H9 (cell line): ENCODE results near the gene CCNY. TPM values are rescaled to one million over a fixed set of nuclear protein-coding genes. Genes with fewer than 3 reads are reported as not detected.

ENCODE experiments used
- DNase-seq: peaks from one replicate; pipeline ENCODE4 v3.0.0-alpha.2; 2017
- H2AFZ ChIP-seq: one replicate; pipeline ENCODE4 v1.6.1; 2013; ENCODE audit warnings: mild to moderate bottlenecking, low read length, control low read depth, moderate library complexity
- H2AK5ac ChIP-seq: 2 replicates; pipeline ENCODE4 v1.6.1; 2013; ENCODE audit warnings: low read length, control low read depth, mixed read lengths; ENCODE audit not compliant: insufficient read length
- H2BK120ac ChIP-seq: one replicate; pipeline ENCODE4 v1.6.1; 2013; ENCODE audit warnings: low read depth, mild to moderate bottlenecking, low read length, control low read depth, inconsistent platforms; ENCODE audit not compliant: poor library complexity, severe bottlenecking
- H2BK12ac ChIP-seq: 2 replicates; pipeline ENCODE4 v1.6.1; 2013; ENCODE audit warnings: low read length, control low read depth, mixed read lengths, low read depth; ENCODE audit not compliant: insufficient read length
- H2BK15ac ChIP-seq: 2 replicates; pipeline ENCODE4 v1.6.1; 2013; ENCODE audit warnings: low read depth, low read length, control low read depth
- H2BK20ac ChIP-seq: one replicate; pipeline ENCODE4 v1.6.1; 2013; ENCODE audit warnings: low read depth, mild to moderate bottlenecking, low read length, control low read depth, inconsistent platforms; ENCODE audit not compliant: poor library complexity, severe bottlenecking
- H2BK5ac ChIP-seq: 2 replicates; pipeline ENCODE4 v1.6.1; 2013; ENCODE audit warnings: low read length, control low read depth, mixed read lengths; ENCODE audit not compliant: insufficient read length
- H3K14ac ChIP-seq: 2 replicates; pipeline ENCODE4 v1.6.1; 2013; ENCODE audit warnings: low read length, control low read depth; ENCODE audit not compliant: insufficient read depth
- H3K18ac ChIP-seq: 2 replicates; pipeline ENCODE4 v1.6.1; 2013; ENCODE audit warnings: low read depth, mild to moderate bottlenecking, mixed read lengths, low read length, control low read depth; ENCODE audit not compliant: insufficient read length
- H3K23ac ChIP-seq: 2 replicates; pipeline ENCODE4 v1.6.1; 2013; ENCODE audit warnings: low read length, control low read depth, mixed read lengths, low read depth; ENCODE audit not compliant: insufficient read length
- H3K23me2 ChIP-seq: 2 replicates; pipeline ENCODE4 v1.6.1; 2013; ENCODE audit warnings: low read depth, mild to moderate bottlenecking, mixed read lengths, low read length, control low read depth; ENCODE audit not compliant: insufficient read length, poor library complexity, severe bottlenecking
- H3K27ac ChIP-seq: 2 replicates; pipeline ENCODE4 v1.5.1; 2013; ENCODE audit warnings: low read length, control low read depth, mixed read lengths, low read depth; ENCODE audit not compliant: insufficient read length
- H3K27me3 ChIP-seq: 2 replicates; pipeline ENCODE4 v1.6.1; 2013; ENCODE audit warnings: low read length, control low read depth, inconsistent platforms; ENCODE audit not compliant: insufficient read depth
- H3K4ac ChIP-seq: 2 replicates; pipeline ENCODE4 v1.6.1; 2013; ENCODE audit warnings: low read depth, mild to moderate bottlenecking, control low read depth, inconsistent platforms, low read length, moderate library complexity
- H3K4me1 ChIP-seq: 2 replicates; pipeline ENCODE4 v1.6.1; 2013; ENCODE audit warnings: low read length, control low read depth, inconsistent platforms; ENCODE audit not compliant: insufficient read depth
- H3K4me2 ChIP-seq: 2 replicates; pipeline ENCODE4 v1.6.1; 2013; ENCODE audit warnings: low read length, control low read depth, mixed read lengths; ENCODE audit not compliant: insufficient read length, insufficient read depth
- H3K56ac ChIP-seq: 2 replicates; pipeline ENCODE4 v1.6.1; 2013; ENCODE audit warnings: low read depth, mild to moderate bottlenecking, mixed read lengths, low read length, control low read depth; ENCODE audit not compliant: insufficient read length
- H3K79me1 ChIP-seq: 2 replicates; pipeline ENCODE4 v1.6.1; 2013; ENCODE audit warnings: low read depth, mild to moderate bottlenecking, moderate library complexity, low read length, control low read depth, inconsistent platforms; ENCODE audit not compliant: insufficient read depth, poor library complexity, severe bottlenecking
- H3K79me2 ChIP-seq: 2 replicates; pipeline ENCODE4 v1.6.1; 2013; ENCODE audit warnings: low read length, control low read depth, inconsistent platforms; ENCODE audit not compliant: insufficient read depth
- H3K9ac ChIP-seq: 2 replicates; pipeline ENCODE4 v1.6.1; 2013; ENCODE audit warnings: low read length, control low read depth, mixed read lengths; ENCODE audit not compliant: insufficient read length; ENCODE audit errors: extremely low read depth
- H3K9me3 ChIP-seq: one replicate; pipeline ENCODE4 v1.6.1; 2013; ENCODE audit warnings: low read depth, low read length, inconsistent platforms; ENCODE audit not compliant: control insufficient read depth
- H3T11ph ChIP-seq: one replicate; pipeline ENCODE4 v1.6.1; 2013; ENCODE audit warnings: mild to moderate bottlenecking, low read length, control low read depth, inconsistent platforms
- H4K20me1 ChIP-seq: one replicate; pipeline ENCODE4 v1.6.1; 2013; ENCODE audit not compliant: control insufficient read depth, insufficient read length, insufficient read depth
- H4K5ac ChIP-seq: 2 replicates; pipeline ENCODE4 v1.6.1; 2013; ENCODE audit warnings: low read depth, mild to moderate bottlenecking, mixed read lengths, low read length, control low read depth; ENCODE audit not compliant: insufficient read length
- H4K8ac ChIP-seq: replicated peaks from 2 replicates; pipeline ENCODE4 v1.6.1; 2013; ENCODE audit warnings: low read length, control low read depth, mixed read lengths, low read depth; ENCODE audit not compliant: insufficient read length
- H4K91ac ChIP-seq: 2 replicates; pipeline ENCODE4 v1.6.1; 2013; ENCODE audit warnings: low read depth, mild to moderate bottlenecking, moderate library complexity, mixed read lengths, low read length, control low read depth; ENCODE audit not compliant: insufficient read length
- H3K27ac Mint-ChIP-seq, 3 experiments: 2 replicates in 2 of 3; 3 replicates in 1 of 3; pipeline ENCODE4 v1.8.0; 2020 to 2021; ENCODE audit warnings: mixed read lengths in 3 of 3, mild to moderate bottlenecking in 1 of 3, moderate library complexity in 1 of 3
- H3K27me3 Mint-ChIP-seq: 2 replicates; pipeline ENCODE4 v1.8.0; 2021; ENCODE audit warnings: low read depth, mild to moderate bottlenecking, moderate library complexity, mixed read lengths
- H3K36me3 Mint-ChIP-seq, 3 experiments: 2 replicates in 2 of 3; 3 replicates in 1 of 3; pipeline ENCODE4 v1.8.0; 2020 to 2021; ENCODE audit warnings: low read depth in 3 of 3, mixed read lengths in 3 of 3; ENCODE audit not compliant: insufficient read depth in 1 of 3
- H3K4me1 Mint-ChIP-seq, 2 experiments: 2 replicates each; pipeline ENCODE4 v1.8.0; 2020; ENCODE audit warnings: mixed read lengths in 2 of 2
- H3K4me3 Mint-ChIP-seq, 2 experiments: 2 replicates in 1 of 2; 3 replicates in 1 of 2; pipeline ENCODE4 v1.8.0; 2020 to 2021; ENCODE audit warnings: mild to moderate bottlenecking in 2 of 2, mixed read lengths in 2 of 2, moderate library complexity in 1 of 2
- H3K9me3 Mint-ChIP-seq, 2 experiments: 2 replicates in 1 of 2; 3 replicates in 1 of 2; pipeline ENCODE4 v1.8.0; 2020; ENCODE audit warnings: mild to moderate bottlenecking in 2 of 2, mixed read lengths in 2 of 2, moderate library complexity in 1 of 2
- WGBS: extraction: QIAGEN DNeasy Blood & Tissue Kit; methylation state at CpG from one replicate; pipeline ENCODE4 v1.1.7; 2013; ENCODE audit warnings: missing lambda C conversion rate, low lambda C conversion rate, mixed read lengths; ENCODE audit not compliant: insufficient read length; ENCODE audit errors: extremely low coverage; 5-methylcytosine and 5-hydroxymethylcytosine counted together
- total RNA-seq: library from RNA; stranded (reverse); gene quantifications from 2 replicates; pipeline ENCODE4 v1.2.1, GENCODE V29; 2021
- TF ChIP-seq, protein P1 (sequence below): fragments of 200-600 bp; sonication (generic); conservative IDR thresholded peaks from 3 replicates; pipeline ENCODE4 v1.8.0; 2021; ENCODE audit warnings: antibody characterized with exemption, mild to moderate bottlenecking

CCNY gene
- total RNA-seq, 1 experiment from 2014 or later = 62.1 TPM

DNA sequence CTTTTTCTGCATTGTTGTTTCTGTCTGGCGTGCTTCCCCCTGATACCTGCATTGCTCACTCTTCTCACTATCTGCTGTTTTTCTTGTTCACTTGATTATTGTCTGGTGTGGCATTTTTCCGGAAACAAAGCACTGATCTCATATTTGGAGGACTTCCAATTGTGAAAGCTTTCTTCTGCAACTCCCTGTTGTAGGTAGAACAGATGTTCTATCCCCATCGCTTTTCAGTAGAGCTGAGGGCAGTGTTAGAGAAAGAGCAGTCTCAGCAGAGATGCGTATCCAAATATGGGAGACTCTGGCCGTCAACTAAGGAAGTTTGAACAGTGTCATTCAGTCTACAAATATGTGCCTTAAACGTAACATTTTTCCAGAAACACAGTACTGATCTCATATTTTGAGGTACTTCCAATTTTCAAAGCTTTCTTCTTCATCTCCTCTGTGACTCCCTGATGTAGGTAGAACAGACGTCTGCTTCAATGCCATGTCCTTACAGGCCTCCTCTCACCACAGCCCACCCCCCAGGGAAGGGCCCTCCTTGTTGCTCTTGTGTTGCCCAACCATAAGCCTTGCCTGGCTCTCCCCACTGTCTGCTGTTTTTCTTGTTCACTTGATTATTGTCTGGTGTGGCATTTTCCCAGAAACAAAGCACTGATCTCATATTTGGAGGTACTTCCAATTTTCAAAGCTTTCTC, 241.8 kb downstream of the CCNY start:
- Histone ChIP-seq H3K4me1 (no peaks in the 10 kb centered on the region), H2BK20ac (no peak overlapping the region), H3K18ac (no peak overlapping the region), H3K27me3 (no peaks in the 10 kb centered on the region), H3K56ac (no peak overlapping the region), H2BK5ac (no peak overlapping the region), H3K23me2 (no peaks in the 10 kb centered on the region), H2BK15ac (no peak overlapping the region), H3K9ac (no peak overlapping the region), H3K79me2 (no peaks in the 10 kb centered on the region), H2AK5ac (peak overlapping the region; percentile 69), H3K9me3 (no peaks in the 10 kb centered on the region), H3K23ac (no peak overlapping the region), H4K20me1 (no peaks in the 10 kb centered on the region), H4K5ac (no peak overlapping the region), H2BK12ac (no peak overlapping the region), H4K8ac (no peak overlapping the region), H2AFZ (no peak overlapping the region), H3K14ac (no peak overlapping the region), H3T11ph (no peak overlapping the region), H4K91ac (no peak overlapping the region), H3K79me1 (no peaks in the 10 kb centered on the region), H3K4me2 (no peak overlapping the region), H3K4ac (no peak overlapping the region), H3K27ac (no peak overlapping the region), H2BK120ac (no peak overlapping the region)
- H3K27ac Mint-ChIP-seq = no peak overlapping the region; a peak in 1 of 7 replicates
- DNase-seq = no peak
- H3K4me1 Mint-ChIP-seq = peaks cover 11 to 13% of the 10 kb centered on the region in 2 experiments
- TF ChIP-seq, protein P1, sequence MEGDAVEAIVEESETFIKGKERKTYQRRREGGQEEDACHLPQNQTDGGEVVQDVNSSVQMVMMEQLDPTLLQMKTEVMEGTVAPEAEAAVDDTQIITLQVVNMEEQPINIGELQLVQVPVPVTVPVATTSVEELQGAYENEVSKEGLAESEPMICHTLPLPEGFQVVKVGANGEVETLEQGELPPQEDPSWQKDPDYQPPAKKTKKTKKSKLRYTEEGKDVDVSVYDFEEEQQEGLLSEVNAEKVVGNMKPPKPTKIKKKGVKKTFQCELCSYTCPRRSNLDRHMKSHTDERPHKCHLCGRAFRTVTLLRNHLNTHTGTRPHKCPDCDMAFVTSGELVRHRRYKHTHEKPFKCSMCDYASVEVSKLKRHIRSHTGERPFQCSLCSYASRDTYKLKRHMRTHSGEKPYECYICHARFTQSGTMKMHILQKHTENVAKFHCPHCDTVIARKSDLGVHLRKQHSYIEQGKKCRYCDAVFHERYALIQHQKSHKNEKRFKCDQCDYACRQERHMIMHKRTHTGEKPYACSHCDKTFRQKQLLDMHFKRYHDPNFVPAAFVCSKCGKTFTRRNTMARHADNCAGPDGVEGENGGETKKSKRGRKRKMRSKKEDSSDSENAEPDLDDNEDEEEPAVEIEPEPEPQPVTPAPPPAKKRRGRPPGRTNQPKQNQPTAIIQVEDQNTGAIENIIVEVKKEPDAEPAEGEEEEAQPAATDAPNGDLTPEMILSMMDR = no peak
- H3K9me3 Mint-ChIP-seq = no peaks in the 10 kb centered on the region; a peak in 3 of 5 replicates
- no peak overlapping the region for H3K4me3 Mint-ChIP-seq
- peaks cover 2 to 5% (median 4%) of the 10 kb centered on the region in 3 experiments; a peak in 4 of 7 replicates for H3K36me3 Mint-ChIP-seq
- H3K27me3 Mint-ChIP-seq = no peaks in the 10 kb centered on the region
- WGBS = no CpG with 5 or more reads among the region's 7 CpGs
